ENCODE results near the gene STPG2. TPM values are rescaled to one million over a fixed set of nuclear protein-coding genes. Genes with fewer than 3 reads are reported as not detected.

STPG2 gene
- total RNA-seq, 4 donors from 2014 or later, result 0.42 TPM; not detected in 3

DNA sequence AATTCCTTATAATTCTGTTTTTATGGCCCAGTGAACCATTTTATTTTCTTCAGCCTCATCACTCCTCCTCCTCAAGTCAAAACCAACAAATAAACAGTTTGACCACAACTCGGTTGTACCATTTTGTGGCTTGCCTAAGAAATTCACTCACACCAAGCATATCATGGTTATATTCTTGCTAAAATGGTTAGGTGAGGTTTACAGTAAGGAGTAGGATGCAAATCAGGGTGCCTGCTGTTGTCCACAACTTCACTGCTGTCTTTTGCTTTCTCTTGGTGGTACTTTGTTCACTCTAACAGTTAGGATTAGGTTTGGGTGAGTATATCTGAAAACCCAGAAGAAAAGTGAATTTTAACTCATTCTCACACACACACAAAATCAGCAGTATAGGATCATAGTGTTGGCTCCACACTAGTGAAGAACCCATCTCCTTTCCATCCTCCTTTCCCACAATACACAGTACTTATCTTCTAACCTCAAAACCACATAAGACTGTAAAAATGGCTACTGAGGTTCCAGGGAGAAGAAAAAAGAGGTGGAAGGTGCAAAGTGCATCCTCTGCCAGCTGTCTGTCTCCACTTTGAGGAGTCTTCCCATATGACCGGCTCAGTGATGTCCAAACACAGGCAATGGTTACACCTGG is 368.8 kb downstream of the STPG2 start:
- H3K4me1 ChIP-seq, result no peaks in the 10 kb centered on the region
- no peaks in the 10 kb centered on the region for H3K9me3 ChIP-seq
- no peaks in the 10 kb centered on the region for H3K36me3 ChIP-seq
- DNase-seq (no peak), ATAC-seq (no peak)
- in situ Hi-C loops (cut with MboI; ENCODE audit: low sequenced_read_pairs in 4 of 4) (no loop called here), intact Hi-C loops (cut with DNase I; ENCODE audit: low total_unique reads) (no loop called here)
- H3K4me3 ChIP-seq, result no peak overlapping the region
- no peak overlapping the region for H3K27ac ChIP-seq
- TF ChIP-seq POLR2A (IDR thresholded peaks at IDR 0.05), result no peak
- TF ChIP-seq, protein P1, sequence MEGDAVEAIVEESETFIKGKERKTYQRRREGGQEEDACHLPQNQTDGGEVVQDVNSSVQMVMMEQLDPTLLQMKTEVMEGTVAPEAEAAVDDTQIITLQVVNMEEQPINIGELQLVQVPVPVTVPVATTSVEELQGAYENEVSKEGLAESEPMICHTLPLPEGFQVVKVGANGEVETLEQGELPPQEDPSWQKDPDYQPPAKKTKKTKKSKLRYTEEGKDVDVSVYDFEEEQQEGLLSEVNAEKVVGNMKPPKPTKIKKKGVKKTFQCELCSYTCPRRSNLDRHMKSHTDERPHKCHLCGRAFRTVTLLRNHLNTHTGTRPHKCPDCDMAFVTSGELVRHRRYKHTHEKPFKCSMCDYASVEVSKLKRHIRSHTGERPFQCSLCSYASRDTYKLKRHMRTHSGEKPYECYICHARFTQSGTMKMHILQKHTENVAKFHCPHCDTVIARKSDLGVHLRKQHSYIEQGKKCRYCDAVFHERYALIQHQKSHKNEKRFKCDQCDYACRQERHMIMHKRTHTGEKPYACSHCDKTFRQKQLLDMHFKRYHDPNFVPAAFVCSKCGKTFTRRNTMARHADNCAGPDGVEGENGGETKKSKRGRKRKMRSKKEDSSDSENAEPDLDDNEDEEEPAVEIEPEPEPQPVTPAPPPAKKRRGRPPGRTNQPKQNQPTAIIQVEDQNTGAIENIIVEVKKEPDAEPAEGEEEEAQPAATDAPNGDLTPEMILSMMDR (IDR thresholded peaks at IDR 0.05 in 4 of 5, conservative IDR thresholded peaks at IDR 0.05 in 1 of 5), result no peak
- H3K27me3 ChIP-seq, result no peaks in the 10 kb centered on the region

GRCh38 chr4:97770222-97770621 is 373.1 kb downstream of the STPG2 start:
- DNase-seq (no peak), ATAC-seq (no peak)
- Histone ChIP-seq H3K4me3 (no peak overlapping the region), H3K9me3 (no peaks in the 10 kb centered on the region), H3K4me1 (no peaks in the 10 kb centered on the region), H3K36me3 (no peaks in the 10 kb centered on the region), H3K27me3 (no peaks in the 10 kb centered on the region), H3K27ac (no peak overlapping the region)
- TF ChIP-seq POLR2A (IDR thresholded peaks at IDR 0.05), result no peak
- TF ChIP-seq, protein P1 (IDR thresholded peaks at IDR 0.05 in 4 of 5, conservative IDR thresholded peaks at IDR 0.05 in 1 of 5), result no peak
- intact Hi-C loops (cut with DNase I; ENCODE audit: low total_unique reads) (no loop called here), in situ Hi-C loops (cut with MboI; ENCODE audit: low sequenced_read_pairs in 4 of 4) (no loop called here)

- in situ Hi-C loops (cut with MboI; ENCODE audit: low sequenced_read_pairs in 4 of 4) (no loop called here), intact Hi-C loops (cut with DNase I; ENCODE audit: low total_unique reads) (no loop called here)
- H3K27me3 ChIP-seq, result no peaks in the 10 kb centered on the region
- H3K9me3 ChIP-seq, result no peaks in the 10 kb centered on the region
- H3K36me3 ChIP-seq, result no peaks in the 10 kb centered on the region
- H3K4me1 ChIP-seq, result no peaks in the 10 kb centered on the region
- no peak for TF ChIP-seq POLR2A (IDR thresholded peaks at IDR 0.05)
- TF ChIP-seq, protein P1 (IDR thresholded peaks at IDR 0.05 in 4 of 5, conservative IDR thresholded peaks at IDR 0.05 in 1 of 5), result no peak
- ATAC-seq (no peak), DNase-seq (no peak)
- H3K27ac ChIP-seq, result no peak overlapping the region
- no peak overlapping the region for H3K4me3 ChIP-seq
Measured at GRCh38 chr4:97762115-97762512, 381.2 kb downstream of the STPG2 start.

DNA sequence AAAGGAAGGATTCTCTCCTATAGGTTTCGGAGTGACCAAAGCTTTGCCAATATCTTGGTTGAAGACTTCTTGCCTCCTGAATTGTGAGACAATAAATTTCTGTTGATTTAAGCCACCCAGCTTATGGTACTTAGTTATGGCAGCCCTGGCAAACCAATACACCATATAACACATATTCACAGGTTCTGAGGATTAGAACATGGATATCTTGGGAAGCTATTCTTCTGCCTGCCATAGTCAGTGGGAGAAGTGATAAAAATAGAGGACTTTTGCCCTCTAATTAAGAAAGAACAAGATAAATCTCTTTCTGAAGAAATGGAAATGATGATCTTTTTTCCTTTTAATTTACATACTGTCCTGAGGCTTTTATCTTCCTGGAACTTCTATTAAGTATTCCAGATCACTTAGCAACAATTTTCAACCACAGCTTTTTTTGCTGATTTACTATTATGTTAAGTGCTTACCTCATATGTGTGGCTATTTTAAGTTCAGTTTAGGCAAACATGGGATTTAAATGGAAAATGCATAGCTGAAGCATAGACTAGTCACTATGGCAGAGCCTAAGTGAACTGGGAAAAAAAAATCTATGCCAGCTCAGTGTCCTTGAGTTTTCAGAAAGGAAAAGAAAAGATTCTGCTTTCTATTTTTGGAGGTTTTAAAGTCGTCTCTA is 381.7 kb downstream of the STPG2 start:
- H3K27me3 ChIP-seq, result no peaks in the 10 kb centered on the region
- no peaks in the 10 kb centered on the region for H3K36me3 ChIP-seq
- intact Hi-C loops (cut with DNase I; ENCODE audit: low total_unique reads), result no loop called here
- DNase-seq (no peak), ATAC-seq (no peak)
- no peaks in the 10 kb centered on the region for H3K4me1 ChIP-seq
- in situ Hi-C loops (cut with MboI; ENCODE audit: low sequenced_read_pairs in 4 of 4), result no loop called here
- no peak overlapping the region for H3K27ac ChIP-seq
- no peak overlapping the region for H3K4me3 ChIP-seq
- TF ChIP-seq, protein P1 (IDR thresholded peaks at IDR 0.05 in 4 of 5, conservative IDR thresholded peaks at IDR 0.05 in 1 of 5), result no peak
- no peak for TF ChIP-seq POLR2A (IDR thresholded peaks at IDR 0.05)
- H3K9me3 ChIP-seq, result no peaks in the 10 kb centered on the region
